Measurements from ENCODE around the gene SLC7A6OS.

The SLC7A6OS gene

GRCh38 chr16:68354816-68355215 is 44.1 kb upstream of the SLC7A6OS start:
- no peak for TF ChIP-seq CTCF (conservative IDR thresholded peaks at IDR 0.05; ENCODE audit: low read depth, low read length)
- H3K9ac ChIP-seq: no peak overlapping the region
- no peak overlapping the region; the same call in 1 of the 2 replicates for H3K4me2 ChIP-seq
- no peak overlapping the region for H2AFZ ChIP-seq (ENCODE audit: low read depth)
- no peaks in the 10 kb centered on the region for H3K27me3 ChIP-seq (ENCODE audit: insufficient read depth, low read depth)
- no peak overlapping the region for H3K27ac ChIP-seq
- peaks cover 33% of the 10 kb centered on the region for H3K4me1 ChIP-seq (ENCODE audit: low read depth, poor library complexity, severe bottlenecking)
- no peaks in the 10 kb centered on the region for H3K36me3 ChIP-seq (ENCODE audit: insufficient read depth)
- H4K20me1 ChIP-seq (ENCODE audit: insufficient read depth): no peaks in the 10 kb centered on the region
- H3K79me2 ChIP-seq (ENCODE audit: insufficient read depth, low read depth): no peaks in the 10 kb centered on the region
- H3K4me3 ChIP-seq (IDR thresholded peaks at IDR 0.05; ENCODE audit: insufficient read depth, low read depth, low read length): no peak overlapping the region

- H2AFZ ChIP-seq (ENCODE audit: low read depth): no peak overlapping the region
- H3K9ac ChIP-seq: no peak overlapping the region
- no peak for TF ChIP-seq CTCF (conservative IDR thresholded peaks at IDR 0.05; ENCODE audit: low read depth, low read length)
- H3K27me3 ChIP-seq (ENCODE audit: insufficient read depth, low read depth): no peaks in the 10 kb centered on the region
- no peaks in the 10 kb centered on the region for H4K20me1 ChIP-seq (ENCODE audit: insufficient read depth)
- H3K4me2 ChIP-seq: no peak overlapping the region
- H3K4me3 ChIP-seq (IDR thresholded peaks at IDR 0.05; ENCODE audit: insufficient read depth, low read depth, low read length): no peak overlapping the region
- H3K36me3 ChIP-seq (ENCODE audit: insufficient read depth): no peaks in the 10 kb centered on the region
- H3K79me2 ChIP-seq (ENCODE audit: insufficient read depth, low read depth): no peaks in the 10 kb centered on the region
- peaks cover 33% of the 10 kb centered on the region for H3K4me1 ChIP-seq (ENCODE audit: low read depth, poor library complexity, severe bottlenecking)
- H3K27ac ChIP-seq: no peak overlapping the region
Observed at GRCh38 chr16:68353366-68353765, 42.6 kb upstream of the SLC7A6OS start.

- Histone ChIP-seq H3K36me3 (ENCODE audit: insufficient read depth) (no peaks in the 10 kb centered on the region), H3K4me1 (ENCODE audit: low read depth, poor library complexity, severe bottlenecking) (peaks cover 20% of the 10 kb centered on the region), H3K27me3 (ENCODE audit: insufficient read depth, low read depth) (no peaks in the 10 kb centered on the region), H3K79me2 (ENCODE audit: insufficient read depth, low read depth) (no peaks in the 10 kb centered on the region), H3K4me2 (no peak overlapping the region), H3K9ac (no peak overlapping the region), H3K4me3 (IDR thresholded peaks at IDR 0.05; ENCODE audit: insufficient read depth, low read depth, low read length) (no peak overlapping the region), H4K20me1 (ENCODE audit: insufficient read depth) (no peaks in the 10 kb centered on the region), H2AFZ (ENCODE audit: low read depth) (no peak overlapping the region), H3K27ac (no peak overlapping the region)
- TF ChIP-seq CTCF (conservative IDR thresholded peaks at IDR 0.05; ENCODE audit: low read depth, low read length): no peak
Observed at GRCh38 chr16:68351991-68352431, 41.3 kb upstream of the SLC7A6OS start.

- no peaks in the 10 kb centered on the region for H3K79me2 ChIP-seq (ENCODE audit: insufficient read depth, low read depth)
- H2AFZ ChIP-seq (ENCODE audit: low read depth): no peak overlapping the region
- H3K27ac ChIP-seq: no peak overlapping the region
- no peak overlapping the region for H3K4me2 ChIP-seq
- H3K4me1 ChIP-seq (ENCODE audit: low read depth, poor library complexity, severe bottlenecking): peaks cover 15% of the 10 kb centered on the region
- H3K9ac ChIP-seq: no peak overlapping the region
- H3K4me3 ChIP-seq (IDR thresholded peaks at IDR 0.05; ENCODE audit: insufficient read depth, low read depth, low read length): no peak overlapping the region
- H3K27me3 ChIP-seq (ENCODE audit: insufficient read depth, low read depth): no peaks in the 10 kb centered on the region
- TF ChIP-seq CTCF (conservative IDR thresholded peaks at IDR 0.05; ENCODE audit: low read depth, low read length): no peak
- H4K20me1 ChIP-seq (ENCODE audit: insufficient read depth): no peaks in the 10 kb centered on the region
- no peaks in the 10 kb centered on the region for H3K36me3 ChIP-seq (ENCODE audit: insufficient read depth)
Observed at GRCh38 chr16:68351463-68351862, 40.7 kb upstream of the SLC7A6OS start.

Measured in KMS-11 (cell line).